Posterior cingulate gyrus (tissue), 11 donors: Measurements from ENCODE around the gene TPM1.
"Not testable (repeated sequence)": the region's sequence is repeated elsewhere in the genome, so short reads cannot be mapped to it uniquely, and the experiment has no call there.

Experiments
- DNase-seq, 10 donors: peaks; one replicate each; pipeline versions ENCODE4 v3.0.0 to v3.0.0-alpha.2; 2020 to 2021; ENCODE audit warnings: mixed read lengths in 3 of 10
- intact Hi-C: fragments of 100-400 bp; cut with DNase I; formaldehyde crosslinking; loops from one replicate; pipeline ENCODE4 v1.15.1; 2023

Gene TPM1

GRCh38 chr15:63089260-63090043 is 46.9 kb downstream of the TPM1 start:
- DNase-seq: no peak
- intact Hi-C loops: no loop called here

- intact Hi-C loops: no loop called here
- no peak for DNase-seq
Observed at GRCh38 chr15:63090472-63090871, 47.9 kb downstream of the TPM1 start.

GRCh38 chr15:63090887-63091286 is 48.3 kb downstream of the TPM1 start:
- DNase-seq: no peak
- intact Hi-C loops: no loop called here

- intact Hi-C loops: no loop called here
- DNase-seq: no peak
Observed at GRCh38 chr15:63091679-63092446, 49.3 kb downstream of the TPM1 start.

GRCh38 chr15:63093486-63094205 is 51.1 kb downstream of the TPM1 start:
- intact Hi-C loops: loop anchor here (1.0 kb wide), 3 partner anchors 45 to 311 kb away; no protein-coding TSS in a partner anchor
- peak; percentile 61 to 97 (median 84) for DNase-seq

- no peak for DNase-seq
- intact Hi-C loops: no loop called here
Observed at GRCh38 chr15:63094495-63094931, 52.0 kb downstream of the TPM1 start.

- no peak for DNase-seq
- intact Hi-C loops: no loop called here
Observed at GRCh38 chr15:63096178-63096577, 53.6 kb downstream of the TPM1 start.

GRCh38 chr15:63098901-63099300 is 56.4 kb downstream of the TPM1 start:
- intact Hi-C loops, DNase-seq: not testable (repeated sequence)

- DNase-seq, intact Hi-C loops: not testable (repeated sequence)
Observed at GRCh38 chr15:63099581-63099980, 57.0 kb downstream of the TPM1 start.

GRCh38 chr15:63103416-63103815 is 60.9 kb downstream of the TPM1 start:
- DNase-seq: no peak
- intact Hi-C loops: no loop called here

- no peak for DNase-seq
- intact Hi-C loops: no loop called here
Observed at GRCh38 chr15:63104727-63105126, 62.2 kb downstream of the TPM1 start.

- DNase-seq, intact Hi-C loops: not testable (repeated sequence)
Observed at GRCh38 chr15:63105354-63105753, 62.8 kb downstream of the TPM1 start.

GRCh38 chr15:63107895-63108546 is 65.5 kb downstream of the TPM1 start:
- no peak for DNase-seq
- intact Hi-C loops: no loop called here

GRCh38 chr15:63109498-63109897 is 67.0 kb downstream of the TPM1 start:
- intact Hi-C loops: no loop called here
- no peak for DNase-seq

- intact Hi-C loops: no loop called here
- no peak for DNase-seq
Observed at GRCh38 chr15:63109920-63110319, 67.4 kb downstream of the TPM1 start.

- intact Hi-C loops: no loop called here
- DNase-seq: no peak
Observed at GRCh38 chr15:63110428-63111026, 68.0 kb downstream of the TPM1 start.

- intact Hi-C loops: no loop called here
- DNase-seq: no peak
Observed at GRCh38 chr15:63111481-63111880, 68.9 kb downstream of the TPM1 start.

GRCh38 chr15:63112871-63113270 is 70.3 kb downstream of the TPM1 start:
- intact Hi-C loops: no loop called here
- no peak for DNase-seq

GRCh38 chr15:63114465-63114864 is 71.9 kb downstream of the TPM1 start:
- DNase-seq: no peak
- intact Hi-C loops: no loop called here
